HL-60 (cell line): ENCODE data around the gene PRELP.

Source experiments
- DNase-seq, 2 experiments: peaks; one replicate each; pipeline ENCODE4 v3.0.0-alpha.2; 2010 to 2020; ENCODE audit warnings: low read depth in 1 of 2, low spot score in 1 of 2
- H3K27ac ChIP-seq: fragments of 250-450 bp; sonication (Bioruptor Pico); replicated peaks from 2 replicates; pipeline ENCODE4 v1.5.1; 2020; ENCODE audit warnings: mild to moderate bottlenecking, moderate library complexity
- H3K27me3 ChIP-seq: fragments of 250-450 bp; sonication (Bioruptor Pico); 2 replicates; pipeline ENCODE4 v1.5.1; 2021; ENCODE audit warnings: mild to moderate bottlenecking, moderate library complexity; ENCODE audit not compliant: insufficient read depth, poor library complexity, severe bottlenecking
- H3K4me3 ChIP-seq: replicated peaks from 2 replicates; pipeline ENCODE4 v1.5.1; 2011; ENCODE audit warnings: mild to moderate bottlenecking, control low read depth, low read length; ENCODE audit not compliant: insufficient read depth
- CTCF ChIP-seq: IDR thresholded peaks from one replicate; pipeline ENCODE4 v1.5.1; 2011; ENCODE audit warnings: low read length, control low read depth, inconsistent platforms; ENCODE audit not compliant: insufficient read depth
- GABPA ChIP-seq: IDR thresholded peaks from 2 replicates; pipeline ENCODE4 v1.6.1; 2012; ENCODE audit warnings: low read depth
- POLR2AphosphoS5 ChIP-seq: IDR thresholded peaks from 2 replicates; pipeline ENCODE4 v1.6.1; 2012; ENCODE audit warnings: low read depth
- REST ChIP-seq: IDR thresholded peaks from 2 replicates; pipeline ENCODE4 v1.6.1; 2012; ENCODE audit warnings: low read depth; ENCODE audit not compliant: insufficient replicate concordance
- SPI1 ChIP-seq: IDR thresholded peaks from 2 replicates; pipeline ENCODE4 v1.6.1; 2012; ENCODE audit warnings: low read depth, mild to moderate bottlenecking, borderline replicate concordance

PRELP gene

GRCh38 chr1:203505526-203506204, 30.1 kb downstream of the PRELP start:
- no peak for DNase-seq
- Histone ChIP-seq H3K27me3 (no peaks in the 10 kb centered on the region), H3K27ac (no peak overlapping the region), H3K4me3 (no peak overlapping the region)
- no peak for TF ChIP-seq CTCF
- no peak for TF ChIP-seq SPI1

- no peak for DNase-seq
- H3K27ac ChIP-seq = no peak overlapping the region
- H3K27me3 ChIP-seq = no peaks in the 10 kb centered on the region
- no peak overlapping the region for H3K4me3 ChIP-seq
- TF ChIP-seq GABPA (no peak), SPI1 (no peak), CTCF (no peak), REST (no peak), POLR2AphosphoS5 (no peak)
Measured at GRCh38 chr1:203506858-203507626, 31.4 kb downstream of the PRELP start.

GRCh38 chr1:203507759-203508158, 32.2 kb downstream of the PRELP start:
- DNase-seq = no peak
- Histone ChIP-seq H3K4me3 (no peak overlapping the region), H3K27me3 (no peaks in the 10 kb centered on the region), H3K27ac (no peak overlapping the region)
- TF ChIP-seq CTCF (no peak), REST (no peak), POLR2AphosphoS5 (no peak), GABPA (no peak), SPI1 (no peak)
